NCI-H1694 treated with DMSO at 0.1 percent for 48 hours (cell line): ENCODE results near the gene NEUROD4.
A peak's percentile ranks its signal among the peaks of the same experiment; 100 is the strongest.

Source experiments
- DNase-seq: peaks from one replicate; lab custom pipeline; 2025; lab: John Stamatoyannopoulos, UW

The NEUROD4 gene

GRCh38 chr12:54997929-54998522 is 21.7 kb upstream of the NEUROD4 start:
- no peak for DNase-seq

GRCh38 chr12:54998958-54999510 is 20.7 kb upstream of the NEUROD4 start:
- no peak for DNase-seq

GRCh38 chr12:55001198-55001868 is 18.4 kb upstream of the NEUROD4 start:
- no peak for DNase-seq

- DNase-seq, result no peak
Observed at GRCh38 chr12:55002355-55002754, 17.4 kb upstream of the NEUROD4 start.

GRCh38 chr12:55008944-55009585 is 10.7 kb upstream of the NEUROD4 start:
- peak; percentile 72 for DNase-seq

- peak; percentile 88 for DNase-seq
Observed at GRCh38 chr12:55017416-55017925, 2.3 kb upstream of the NEUROD4 start.

GRCh38 chr12:55024575-55024974 is 4.8 kb downstream of the NEUROD4 start:
- no peak for DNase-seq

- DNase-seq, result no peak
Observed at GRCh38 chr12:55025508-55025907, 5.7 kb downstream of the NEUROD4 start.

GRCh38 chr12:55034218-55034617 is 14.4 kb downstream of the NEUROD4 start:
- no peak for DNase-seq

GRCh38 chr12:55036326-55037115 is 16.7 kb downstream of the NEUROD4 start:
- DNase-seq, result no peak

- peak; percentile 50 for DNase-seq
Observed at GRCh38 chr12:55037351-55037987, 17.7 kb downstream of the NEUROD4 start.

- DNase-seq, result peak; percentile 26
Observed at GRCh38 chr12:55039395-55040354, 19.9 kb downstream of the NEUROD4 start.

- DNase-seq, result no peak
Observed at GRCh38 chr12:55041345-55042055, 21.7 kb downstream of the NEUROD4 start.

- no peak for DNase-seq
Observed at GRCh38 chr12:55043542-55043941, 23.8 kb downstream of the NEUROD4 start.

GRCh38 chr12:55044135-55044534 is 24.4 kb downstream of the NEUROD4 start:
- DNase-seq, result no peak

GRCh38 chr12:55049676-55050075 is 29.9 kb downstream of the NEUROD4 start:
- DNase-seq, result no peak

- peak; percentile 85 for DNase-seq
Observed at GRCh38 chr12:55051197-55051947, 31.6 kb downstream of the NEUROD4 start.

GRCh38 chr12:55057481-55057880 is 37.7 kb downstream of the NEUROD4 start:
- DNase-seq, result peak; percentile 94

- DNase-seq, result no peak
Observed at GRCh38 chr12:55058082-55058481, 38.3 kb downstream of the NEUROD4 start.
